Panc1 (cell line): ENCODE data around the gene ABCC10.

Experiments used
- CTCF ChIP-seq: fragments of 450-650 bp; IDR thresholded peaks from 2 replicates; pipeline ENCODE4 v1.5.1; 2017; ENCODE audit warnings: mild to moderate bottlenecking
- POLR2AphosphoS5 ChIP-seq: IDR thresholded peaks from 2 replicates; pipeline ENCODE4 v1.6.1; 2012; ENCODE audit warnings: mild to moderate bottlenecking, low read depth, low read length, moderate library complexity
- REST ChIP-seq, 2 experiments: IDR thresholded peaks; 2 replicates each; pipeline ENCODE4 v1.6.1; 2011 to 2012; ENCODE audit warnings: low read depth in 2 of 2, control low read depth in 1 of 2, low read length in 1 of 2, mild to moderate bottlenecking in 1 of 2, moderate library complexity in 1 of 2; ENCODE audit not compliant: insufficient read depth in 1 of 2
- SIN3A ChIP-seq: IDR thresholded peaks from 2 replicates; pipeline ENCODE4 v1.6.1; 2012; ENCODE audit warnings: low read depth, mild to moderate bottlenecking, low read length, moderate library complexity, borderline replicate concordance; ENCODE audit not compliant: insufficient read depth
- TCF7L2 ChIP-seq: IDR thresholded peaks from 2 replicates; pipeline ENCODE4 v1.6.1; 2011; ENCODE audit warnings: mild to moderate bottlenecking, low read depth, low read length, inconsistent platforms

DNA sequence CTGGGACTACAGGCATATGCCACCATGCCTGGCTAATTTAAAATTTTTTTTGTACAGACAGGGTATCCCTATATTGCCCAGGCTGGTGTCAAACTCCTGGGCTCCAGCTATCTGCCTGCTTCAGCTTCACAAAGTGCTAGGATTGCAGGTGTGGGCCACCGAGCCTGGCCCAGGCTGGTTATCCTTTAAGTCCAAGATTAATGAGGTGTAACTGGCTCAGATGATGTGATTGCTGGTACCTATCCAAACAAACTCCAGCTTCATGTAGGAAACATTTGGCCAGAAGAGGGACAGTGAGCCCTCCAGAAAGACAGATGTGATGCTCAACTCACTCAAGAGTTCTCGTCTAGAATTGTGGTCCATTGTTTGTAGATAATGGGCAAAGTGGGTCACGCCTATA, 48.7 kb upstream of the ABCC10 start:
- TF ChIP-seq TCF7L2 (no peak), CTCF (no peak), POLR2AphosphoS5 (no peak), SIN3A (no peak), REST (IDR thresholded peaks at IDR 0.05; ENCODE audit: insufficient read depth in 1 of 2, low read depth in 2 of 2, low read length in 1 of 2) (no peak)
